ENCODE measurements around the gene F7.
"Not testable (repeated sequence)": the region's sequence is repeated elsewhere in the genome, so short reads cannot be mapped to it uniquely, and the experiment has no call there.

Gene F7

DNA sequence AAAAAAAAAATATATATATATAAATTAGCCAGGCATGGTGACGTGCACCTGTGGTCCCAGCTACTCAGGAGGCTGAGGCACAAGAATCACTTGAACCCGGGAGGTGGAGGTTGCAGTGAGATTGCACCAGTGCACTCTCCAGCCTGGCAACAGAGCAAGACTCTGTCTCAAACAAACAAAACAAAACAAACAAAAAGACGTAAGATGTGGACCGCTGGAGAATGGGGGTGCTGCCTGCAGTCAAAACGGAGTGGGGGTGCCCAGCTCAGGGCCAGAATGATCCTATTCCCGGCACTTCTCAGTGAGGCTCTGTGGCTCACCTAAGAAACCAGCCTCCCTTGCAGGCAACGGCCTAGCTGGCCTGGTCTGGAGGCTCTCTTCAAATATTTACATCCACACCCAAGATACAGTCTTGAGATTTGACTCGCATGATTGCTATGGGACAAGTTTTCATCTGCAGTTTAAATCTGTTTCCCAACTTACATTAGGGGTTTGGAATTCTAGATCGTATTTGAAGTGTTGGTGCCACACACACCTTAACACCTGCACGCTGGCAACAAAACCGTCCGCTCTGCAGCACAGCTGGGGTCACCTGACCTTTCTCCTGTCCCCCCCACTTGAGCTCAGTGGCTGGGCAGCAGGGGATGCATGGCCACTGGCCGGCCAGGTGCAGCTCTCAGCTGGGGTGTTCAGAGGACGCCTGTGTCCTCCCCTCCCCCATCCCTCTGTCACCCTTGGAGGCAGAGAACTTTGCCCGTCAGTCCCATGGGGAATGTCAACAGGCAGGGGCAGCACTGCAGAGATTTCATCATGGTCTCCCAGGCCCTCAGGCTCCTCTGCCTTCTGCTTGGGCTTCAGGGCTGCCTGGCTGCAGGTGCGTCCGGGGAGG is at the start of gene F7:
Gene F7 (plus strand): TSS at position 760 of the 889 bp plus-strand sequence. CDS start 51 bp downstream, at position 811.
- DNase-seq (ENCODE audit: low read depth in 3 of 3): no peak

DNA sequence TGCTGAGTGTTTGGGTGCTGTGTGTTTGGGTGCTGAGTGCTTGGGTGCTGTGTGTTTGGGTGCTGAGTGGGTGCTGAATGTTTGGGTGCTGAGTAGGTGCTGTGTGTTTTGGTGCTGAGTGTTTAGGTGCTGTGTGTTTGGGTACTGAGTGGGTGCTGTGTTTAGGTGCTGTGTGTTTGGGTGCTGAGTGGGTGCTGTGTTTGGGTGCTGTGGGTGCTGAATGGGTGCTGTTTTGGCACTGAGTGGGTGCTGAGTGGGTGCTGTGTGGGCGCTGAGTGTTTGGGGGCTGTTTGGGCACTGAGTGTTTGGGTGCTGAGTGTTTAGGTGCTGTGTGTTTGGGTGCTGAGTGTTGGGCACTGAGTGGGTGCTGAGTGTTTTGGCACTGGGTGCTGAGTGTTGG is 48.5 kb upstream of the F7 start:
- DNase-seq (ENCODE audit: low read depth in 3 of 3): no peak

DNA sequence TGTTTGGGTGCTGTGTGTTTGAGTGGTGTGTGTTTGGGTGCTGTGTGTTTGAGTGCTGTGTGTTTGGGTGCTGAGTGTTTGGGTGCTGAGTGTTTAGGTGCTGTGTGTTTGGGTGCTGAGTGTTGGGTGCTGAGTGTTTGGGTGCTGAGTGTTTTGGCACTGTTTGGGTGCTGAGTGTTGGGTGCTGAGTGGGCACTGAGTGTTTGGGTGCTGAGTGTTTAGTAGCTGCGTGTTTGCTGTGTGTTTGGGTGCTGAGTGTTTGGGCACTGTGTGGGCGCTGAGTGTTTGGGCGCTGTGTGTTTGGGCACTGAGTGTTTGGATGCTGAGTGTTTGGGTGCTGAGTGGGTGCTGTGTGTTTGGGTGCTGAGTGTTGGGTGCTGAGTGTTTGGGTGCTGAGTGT is 48.0 kb upstream of the F7 start:
- DNase-seq (ENCODE audit: low read depth in 3 of 3): not testable (repeated sequence)

DNA sequence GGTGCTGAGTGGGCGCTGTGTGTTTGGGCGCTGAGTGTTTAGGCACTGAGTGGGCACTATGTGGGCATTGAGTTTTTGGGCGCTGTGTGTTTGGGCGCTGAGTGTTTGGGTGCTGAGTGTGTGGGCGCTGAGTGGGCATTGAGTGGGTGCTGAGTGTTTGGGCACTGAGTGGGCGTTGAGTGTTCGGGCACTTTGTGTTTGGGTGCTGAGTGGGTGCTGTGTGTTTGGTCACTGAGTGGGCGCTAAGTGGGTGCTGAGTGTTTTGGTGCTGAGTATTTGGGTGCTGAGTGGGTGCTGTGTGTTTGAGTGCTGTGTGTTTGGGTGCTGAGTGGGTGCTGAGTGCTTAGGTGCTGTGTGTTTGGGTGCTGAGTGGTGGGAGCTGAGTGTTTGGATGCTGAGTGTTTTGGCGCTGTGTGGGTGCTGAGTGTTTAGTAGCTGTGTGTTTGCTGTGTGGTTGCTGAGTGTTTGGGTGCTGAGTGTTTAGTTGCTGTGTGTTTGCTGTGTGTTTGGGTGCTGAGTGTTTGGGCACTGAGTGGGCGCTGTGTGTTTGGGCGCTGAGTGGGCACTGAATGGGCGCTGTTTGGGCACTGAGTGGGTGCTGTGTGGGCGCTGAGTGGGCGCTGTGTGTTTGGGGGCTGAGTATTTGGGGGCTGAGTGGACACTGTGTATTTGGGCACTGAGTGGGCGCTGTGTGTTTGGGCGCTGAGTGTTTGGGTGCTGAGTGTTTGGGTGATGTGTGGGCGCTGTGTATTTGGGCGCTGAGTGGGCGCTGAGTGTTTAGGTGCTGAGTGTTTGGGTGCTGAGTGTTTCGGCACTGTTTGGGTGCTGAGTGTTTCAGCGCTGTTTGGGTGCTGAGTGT is 47.2 kb upstream of the F7 start:
- DNase-seq (ENCODE audit: low read depth in 3 of 3): no peak

DNA sequence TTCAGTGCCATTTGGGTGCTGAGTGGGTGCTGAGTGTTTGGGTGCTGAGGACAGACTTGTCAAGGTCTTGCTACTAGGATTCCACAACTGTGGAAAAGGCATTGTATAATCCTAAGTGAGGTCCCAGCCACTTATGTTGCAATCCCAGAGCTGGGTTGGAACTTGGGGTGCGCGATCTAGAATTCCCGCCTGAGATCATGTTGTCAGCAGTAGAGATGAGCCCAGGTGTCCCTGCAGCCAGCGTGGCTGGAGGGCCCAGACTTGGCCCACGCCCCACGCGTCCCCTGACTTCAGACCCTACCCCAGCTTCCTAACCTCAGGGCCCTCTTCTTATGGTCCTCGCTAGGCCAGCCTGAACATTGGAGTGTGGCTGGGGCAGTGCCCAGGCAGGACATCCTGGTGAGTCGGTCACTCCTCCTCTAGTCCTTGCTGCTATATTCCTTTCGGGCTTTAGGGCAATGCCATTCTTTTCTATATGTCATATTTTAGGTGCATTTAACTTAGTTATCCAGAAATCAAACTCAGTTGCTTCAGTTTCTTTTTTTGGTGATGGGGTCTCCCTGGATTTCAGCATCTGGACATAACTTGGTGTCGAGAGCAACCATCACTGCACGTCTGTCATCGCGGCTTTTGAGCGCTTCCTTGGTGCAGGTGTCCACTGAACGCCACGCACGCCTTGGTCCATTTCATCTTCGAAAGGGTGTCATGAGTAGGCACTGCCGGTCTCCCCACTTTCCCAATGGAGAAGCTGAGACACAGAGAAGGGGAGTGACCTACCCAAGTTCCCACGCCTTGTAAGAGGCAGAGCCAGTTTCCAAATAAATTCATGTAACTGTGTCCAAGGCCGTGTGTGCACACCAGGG is 46.4 kb upstream of the F7 start:
- no peak for DNase-seq (ENCODE audit: low read depth in 3 of 3)

DNA sequence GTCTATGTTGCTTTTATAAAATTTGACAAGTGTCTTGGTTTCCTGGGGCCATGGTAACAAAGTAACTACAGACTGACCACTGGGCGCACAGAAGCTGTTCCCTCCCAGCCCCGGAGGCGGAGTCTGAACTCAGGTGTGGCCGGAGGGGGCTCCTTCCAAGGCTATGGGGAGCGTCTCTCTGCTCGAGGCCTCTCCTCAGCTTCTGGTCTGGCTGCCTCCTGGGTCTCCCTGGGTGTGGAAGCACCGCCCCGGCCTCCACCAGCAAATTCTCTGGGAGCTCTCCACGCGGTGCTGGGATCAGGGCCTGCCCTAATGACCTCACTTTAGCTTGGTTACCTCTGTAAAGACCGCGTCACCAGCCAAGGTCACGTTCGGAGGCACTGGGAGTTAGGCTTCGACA is 45.7 kb upstream of the F7 start:
- DNase-seq (ENCODE audit: low read depth in 3 of 3): no peak

DNA sequence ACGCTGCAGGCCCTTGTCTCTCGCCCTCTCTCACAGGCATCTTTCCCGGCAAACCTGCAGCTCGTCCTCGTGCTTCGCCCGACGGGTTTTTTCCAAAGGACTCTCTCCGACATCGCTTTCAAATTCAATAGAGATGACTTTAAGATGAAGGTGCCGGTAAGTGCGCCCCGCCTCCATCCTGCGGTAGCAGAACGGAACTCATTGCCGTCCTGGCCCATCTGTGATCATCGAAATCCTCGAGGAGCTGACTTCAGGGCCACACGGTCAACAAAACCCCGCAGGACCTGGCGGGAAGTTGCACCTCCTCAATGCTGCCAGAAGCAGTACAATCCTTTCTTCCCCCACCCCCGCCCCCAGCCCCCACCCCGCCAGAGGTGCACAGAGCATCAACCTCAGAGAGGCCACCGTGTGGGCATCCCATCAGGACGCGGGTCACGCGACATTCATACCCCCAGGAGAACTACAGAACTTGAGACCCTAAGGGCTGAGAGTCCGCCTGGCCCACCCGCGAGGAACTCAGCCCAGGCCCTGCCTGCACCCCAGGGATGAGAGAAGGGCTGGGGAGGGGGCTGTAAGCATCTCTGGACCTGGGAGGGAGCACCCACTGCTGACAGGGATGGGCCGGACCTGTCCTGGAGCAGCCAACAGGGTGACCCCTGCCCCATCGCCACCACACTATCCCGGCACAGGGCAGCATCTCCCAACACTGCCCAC is 44.9 kb upstream of the F7 start:
- DNase-seq (ENCODE audit: low read depth in 3 of 3): no peak

DNA sequence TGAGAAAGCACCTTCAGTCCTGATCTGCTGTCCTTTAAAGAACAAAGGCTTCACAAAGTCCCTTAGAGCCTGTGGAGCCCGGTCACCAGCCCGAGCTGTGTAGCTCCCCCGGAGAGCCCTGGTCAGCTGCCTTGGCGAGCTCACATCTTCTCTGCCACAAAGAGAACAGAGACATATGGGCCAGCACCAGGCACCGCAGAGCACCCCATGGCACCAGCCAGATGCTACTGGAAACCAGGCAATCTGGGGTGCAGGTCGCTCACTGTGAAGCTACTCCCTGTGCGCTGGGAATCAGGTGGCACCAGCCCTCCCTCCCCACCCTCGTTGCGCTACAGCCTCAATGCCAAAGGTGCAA is 44.3 kb upstream of the F7 start:
- no peak for DNase-seq (ENCODE audit: low read depth in 3 of 3)

DNA sequence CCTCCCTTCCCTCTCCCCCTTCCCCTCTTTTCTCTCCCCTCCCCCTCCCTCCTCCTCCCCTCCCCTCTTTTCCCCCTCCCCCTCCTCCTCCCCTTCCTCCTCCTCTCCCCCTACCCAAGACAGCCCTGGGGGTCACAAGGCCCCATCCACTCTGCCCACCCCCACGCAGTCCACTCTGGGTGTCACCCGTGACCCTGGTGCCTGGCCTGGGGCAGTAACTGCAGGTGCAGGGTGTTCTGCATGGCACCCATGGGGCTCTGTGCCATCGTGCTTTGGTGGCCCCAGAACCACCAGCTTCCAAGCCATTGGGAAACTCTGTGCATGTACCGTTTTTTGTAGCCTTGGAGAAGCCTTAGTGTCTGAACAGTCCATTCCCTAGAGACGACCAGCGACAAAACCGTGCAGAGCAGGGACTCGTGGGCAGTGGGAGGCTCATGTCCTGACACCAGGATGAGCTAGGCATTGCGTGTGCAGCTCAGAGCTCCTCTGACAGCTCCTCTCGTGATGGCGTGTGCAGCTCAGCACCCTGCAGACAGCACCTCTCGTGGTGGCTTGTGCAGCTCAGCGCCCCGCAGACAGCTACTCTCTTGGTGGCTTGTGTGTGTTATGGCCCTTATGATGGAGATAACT is 43.7 kb upstream of the F7 start:
- no peak for DNase-seq (ENCODE audit: low read depth in 3 of 3)

DNA sequence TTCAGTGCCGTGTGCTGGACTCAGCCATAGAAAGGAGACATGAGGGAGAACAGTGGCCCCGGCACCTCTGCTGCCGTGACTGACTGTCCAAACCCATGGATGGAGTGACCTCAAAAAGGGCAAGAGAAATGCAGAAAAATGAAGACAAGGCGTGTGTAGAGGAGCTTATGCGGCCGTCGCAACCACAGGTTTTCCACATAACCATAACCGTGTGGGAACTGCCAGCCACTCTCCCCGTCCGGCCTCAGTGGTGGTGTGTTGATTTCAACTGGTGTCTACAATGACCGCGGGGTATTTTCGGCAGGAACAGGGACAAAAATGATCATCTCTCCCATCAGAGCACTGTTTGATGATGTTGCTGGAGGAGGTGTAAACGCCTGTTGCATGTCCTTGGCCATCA is 42.9 kb upstream of the F7 start:
- no peak for DNase-seq (ENCODE audit: low read depth in 3 of 3)

DNA sequence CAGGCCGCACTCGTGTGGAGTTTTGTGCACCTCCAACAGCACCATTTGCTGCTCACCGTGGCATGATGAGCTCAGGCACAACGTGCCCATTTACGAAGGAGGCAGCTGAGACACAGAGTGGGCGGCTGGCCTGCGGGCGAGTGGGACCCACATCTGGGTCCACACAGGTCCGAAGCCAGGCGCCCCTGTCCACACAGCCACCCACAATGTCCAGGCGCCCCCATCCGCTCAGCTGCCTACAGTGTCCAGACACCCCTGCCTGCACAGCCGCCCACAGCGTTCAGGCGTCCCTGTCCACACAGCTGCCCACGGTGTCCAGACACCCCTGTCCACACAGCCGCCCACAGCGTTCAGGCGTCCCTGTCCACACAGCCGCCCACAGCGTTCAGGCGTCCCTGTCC is 42.5 kb upstream of the F7 start:
- DNase-seq (ENCODE audit: low read depth in 3 of 3): no peak

DNA sequence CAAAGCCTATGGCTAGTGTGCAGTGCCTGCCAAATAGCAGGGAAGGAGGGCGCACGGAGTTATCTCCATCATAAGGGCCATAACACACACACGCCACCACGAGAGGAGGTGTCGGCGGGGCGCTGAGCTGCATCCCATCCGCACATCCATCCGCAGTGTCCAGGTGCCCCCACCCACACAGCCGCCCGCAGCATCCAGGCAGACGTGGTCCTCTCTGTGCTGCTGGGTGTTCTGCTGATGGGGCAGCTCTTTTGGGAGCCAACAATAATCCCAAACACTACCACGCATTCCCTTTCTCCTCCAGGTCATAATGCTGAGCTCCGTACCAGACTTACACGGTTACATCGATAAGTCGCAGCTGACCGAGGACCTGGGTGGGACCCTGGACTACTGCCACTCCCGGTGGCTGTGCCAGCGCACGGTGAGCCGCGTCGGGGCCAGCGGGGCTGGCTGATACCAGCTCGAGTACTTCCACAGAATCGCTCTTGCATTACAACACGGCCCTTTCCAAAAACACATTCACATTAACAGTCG is 41.5 kb upstream of the F7 start:
- DNase-seq (ENCODE audit: low read depth in 3 of 3): no peak

DNA sequence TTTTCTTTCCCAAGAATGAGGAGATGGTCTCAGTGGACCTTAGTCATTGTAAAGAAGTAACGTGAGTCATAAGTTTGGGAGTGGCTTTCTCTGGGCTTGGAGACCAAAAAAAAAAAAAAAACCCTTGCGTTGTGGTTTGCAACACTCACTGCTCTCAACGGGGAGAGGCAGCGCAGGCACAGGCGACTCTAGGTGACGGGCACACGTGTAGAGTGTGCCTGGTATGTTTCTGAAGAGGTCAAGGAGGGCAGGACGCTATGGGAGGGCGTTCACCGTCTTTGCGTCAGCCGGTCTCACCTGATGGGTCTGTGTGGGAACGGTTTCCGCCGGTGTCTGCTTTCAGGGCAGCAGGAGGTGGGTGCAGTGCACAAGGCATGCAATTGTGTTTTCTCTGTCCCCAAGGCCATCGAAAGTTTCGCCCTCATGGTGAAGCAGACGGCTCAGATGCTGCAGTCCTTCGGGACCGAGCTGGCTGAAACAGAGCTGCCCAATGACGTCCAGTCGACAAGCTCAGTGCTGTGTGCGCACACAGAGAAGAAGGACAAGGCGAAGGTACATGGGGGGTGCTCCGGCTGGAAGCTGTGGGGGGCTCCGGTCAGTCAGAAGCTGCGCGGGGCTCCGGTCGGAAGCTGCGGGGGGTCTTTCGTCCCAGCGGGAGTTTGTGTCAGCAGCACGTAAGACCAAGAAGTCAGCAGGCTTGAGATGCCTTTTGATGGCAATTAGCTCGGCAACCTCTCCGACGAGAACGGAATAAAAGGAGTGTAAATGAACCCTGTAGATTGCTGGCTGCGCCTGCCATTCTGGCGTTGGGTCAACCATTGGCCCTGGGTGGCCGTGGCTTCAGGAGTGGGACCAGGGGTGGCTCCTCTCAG is 40.8 kb upstream of the F7 start:
- DNase-seq (ENCODE audit: low read depth in 3 of 3): no peak

DNA sequence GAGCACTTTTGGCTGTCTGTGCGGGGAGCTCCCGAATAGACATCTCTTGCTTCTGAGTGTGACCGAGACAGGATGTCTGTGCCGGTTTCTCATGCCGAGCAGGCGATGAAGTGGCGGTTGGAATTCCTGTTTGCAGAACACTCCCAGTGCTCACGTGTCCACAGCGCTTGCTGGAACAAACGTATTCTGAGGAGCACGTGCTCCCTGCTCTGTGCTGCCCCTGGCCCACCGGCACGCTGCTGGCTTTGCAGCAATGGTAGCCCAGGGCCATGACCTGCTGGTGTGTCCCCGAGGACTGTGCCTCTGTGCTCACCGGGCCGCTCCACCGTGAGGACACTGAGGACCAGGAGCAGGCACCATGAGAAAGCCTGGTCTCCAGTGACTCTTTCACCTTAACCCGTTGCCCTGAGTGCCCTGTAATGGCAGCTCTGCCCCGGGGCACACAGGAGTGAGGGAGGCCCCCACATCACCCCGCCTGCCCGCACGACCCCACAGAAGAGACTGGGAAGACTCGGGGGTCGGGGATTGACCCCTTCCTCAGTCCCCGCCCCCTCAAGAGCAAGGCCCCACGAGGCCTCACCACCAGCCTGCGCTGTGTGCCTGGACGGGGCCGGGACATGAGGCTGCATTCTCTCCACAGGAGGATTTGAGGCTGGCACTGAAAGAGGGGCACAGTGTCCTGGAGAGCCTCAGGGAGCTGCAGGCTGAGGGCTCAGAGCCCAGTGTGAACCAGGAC is 40.0 kb upstream of the F7 start:
- DNase-seq (ENCODE audit: low read depth in 3 of 3): no peak

DNA sequence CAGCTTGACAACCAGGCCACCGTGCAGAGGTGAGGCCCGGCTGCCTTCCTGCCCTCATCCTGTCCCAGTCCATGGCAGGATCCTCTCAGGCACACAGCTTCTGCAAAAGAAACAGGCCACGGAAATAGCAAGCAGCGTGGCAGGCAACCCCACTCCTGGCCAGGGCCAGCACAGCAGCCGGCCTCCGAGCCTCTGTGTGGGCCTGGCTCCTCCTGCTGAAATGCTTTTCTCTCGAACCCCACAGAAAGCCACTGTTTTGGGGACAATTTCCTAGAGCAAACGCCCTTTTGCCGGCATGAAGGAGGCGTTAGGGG is 39.5 kb upstream of the F7 start:
- no peak for DNase-seq (ENCODE audit: low read depth in 3 of 3)

DNA sequence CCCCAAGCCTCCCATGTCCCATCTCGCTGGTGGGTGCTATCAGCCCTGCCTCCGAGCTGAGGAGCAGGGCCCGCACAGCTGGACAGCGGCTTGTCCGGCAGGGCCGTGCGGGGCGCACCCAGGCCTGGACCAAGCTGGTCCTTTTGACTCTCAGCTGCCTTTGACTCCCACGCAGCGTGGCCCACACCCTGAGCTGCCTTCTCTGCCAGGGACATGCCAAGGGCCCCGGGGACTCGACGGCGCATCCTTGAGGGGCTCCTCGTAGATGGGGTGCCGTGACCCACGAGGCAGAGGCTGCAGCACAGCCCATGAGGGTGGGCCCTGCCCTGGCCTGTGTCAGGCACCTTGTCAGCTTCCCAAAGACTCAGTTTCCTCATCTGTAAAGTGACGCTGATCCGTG is 38.8 kb upstream of the F7 start:
- DNase-seq (ENCODE audit: low read depth in 3 of 3): no peak

DNA sequence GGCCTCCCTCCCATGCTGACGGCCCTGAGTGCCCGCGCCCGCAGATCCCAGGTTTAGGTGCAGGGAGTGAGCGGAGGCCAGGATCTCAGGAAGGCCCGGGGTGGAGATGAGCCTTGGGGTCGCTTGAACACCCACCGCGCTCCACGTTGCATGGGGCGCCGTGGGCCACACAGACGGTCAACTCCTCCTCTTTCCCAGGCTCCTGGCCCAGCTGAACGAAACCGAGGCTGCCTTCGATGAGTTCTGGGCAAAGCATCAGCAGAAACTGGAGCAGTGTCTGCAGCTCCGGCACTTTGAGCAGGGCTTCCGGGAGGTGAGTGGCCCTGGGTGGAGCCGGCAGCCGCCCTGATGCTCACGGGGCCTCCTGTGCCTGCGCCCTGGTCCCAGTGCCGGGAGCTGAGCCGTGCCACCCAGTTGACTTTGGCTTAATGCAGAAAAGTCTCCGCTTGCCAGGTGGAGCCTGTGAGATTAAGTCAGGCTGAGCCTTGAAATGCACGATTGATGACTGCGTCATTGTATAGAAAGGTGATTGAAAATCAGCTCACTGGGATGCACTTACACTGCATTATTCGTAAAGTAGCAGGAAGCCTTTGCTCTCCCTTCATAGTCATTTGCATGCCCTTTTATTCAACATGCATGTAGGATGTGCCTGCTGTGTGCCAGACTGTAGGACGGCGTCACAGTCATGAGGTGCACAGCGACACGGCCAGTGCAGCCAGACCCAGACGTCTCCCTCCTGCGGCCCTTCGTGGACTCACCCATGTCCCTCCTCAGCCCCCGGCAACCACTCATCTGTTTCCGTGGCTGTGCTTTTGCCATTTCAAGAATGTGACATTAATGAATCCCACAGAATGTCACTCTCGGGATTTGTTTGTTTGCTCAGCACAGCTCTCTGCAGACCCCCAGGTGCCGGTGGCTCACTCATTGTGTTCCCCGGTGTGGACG is 35.5 kb upstream of the F7 start:
- DNase-seq (ENCODE audit: low read depth in 3 of 3): no peak

DNA sequence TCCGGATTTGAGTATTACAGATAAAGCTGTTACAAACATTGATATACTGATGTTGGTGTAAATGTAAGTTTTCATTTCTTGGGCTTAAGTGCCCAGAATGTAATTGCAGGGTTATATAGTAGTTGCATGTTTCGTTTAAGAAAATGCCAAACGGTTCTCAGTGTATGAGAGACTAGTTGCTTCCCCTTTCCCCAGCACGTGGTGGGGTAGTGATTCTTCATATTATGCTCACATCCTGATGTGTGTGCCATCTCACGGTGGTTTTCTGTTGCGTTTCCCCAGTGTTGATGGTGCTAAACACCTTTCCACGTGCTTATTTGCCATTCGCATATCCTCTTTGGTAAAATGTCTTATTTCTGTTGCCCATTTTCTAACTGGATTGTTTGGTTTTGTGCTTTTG is 34.7 kb upstream of the F7 start:
- DNase-seq (ENCODE audit: low read depth in 3 of 3): no peak

All from stimulated activated CD4-positive, alpha-beta T cell treated with anti-CD3 and anti-CD28 coated beads, TNF-alpha, amount 100 ng/mL, for 24 hours (primary cell).